Measurements from ENCODE around the gene SLMAP. TPM values are rescaled to one million over a fixed set of nuclear protein-coding genes. Genes with fewer than 3 reads are reported as not detected.

The SLMAP gene
- total and polyA plus RNA-seq, 7 donors = 28.2 to 745 (median 300) TPM

DNA sequence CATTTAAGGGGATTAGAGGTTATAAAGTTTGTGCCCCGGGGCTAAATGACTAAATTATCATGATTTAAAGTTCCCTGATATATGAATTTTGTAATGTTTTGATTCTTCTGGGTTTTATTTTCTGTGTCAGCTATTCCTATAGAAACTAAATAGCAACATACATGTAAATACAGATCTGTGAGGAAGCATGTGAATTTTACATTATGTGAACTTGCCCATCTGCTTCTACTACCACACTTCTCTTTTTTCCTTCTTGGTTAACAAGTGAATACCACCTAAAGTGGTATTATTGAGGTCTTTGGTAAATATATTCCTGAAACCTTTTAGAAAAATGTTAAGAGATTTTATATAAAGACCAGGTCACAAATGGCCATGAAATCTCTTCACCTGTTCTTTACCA, 29.3 kb downstream of the SLMAP start:
- no peaks in the 10 kb centered on the region for H3K27me3 ChIP-seq
- no peak overlapping the region for H3K27ac ChIP-seq
- no peak overlapping the region for H3K4me3 ChIP-seq
- DNase-seq = no peak
- H3K4me1 ChIP-seq = peaks cover 0 to 24% (median 21%) of the 10 kb centered on the region in 4 donors
- TF ChIP-seq POLR2A (IDR thresholded peaks at IDR 0.05) = no peak
- TF ChIP-seq, protein P1, sequence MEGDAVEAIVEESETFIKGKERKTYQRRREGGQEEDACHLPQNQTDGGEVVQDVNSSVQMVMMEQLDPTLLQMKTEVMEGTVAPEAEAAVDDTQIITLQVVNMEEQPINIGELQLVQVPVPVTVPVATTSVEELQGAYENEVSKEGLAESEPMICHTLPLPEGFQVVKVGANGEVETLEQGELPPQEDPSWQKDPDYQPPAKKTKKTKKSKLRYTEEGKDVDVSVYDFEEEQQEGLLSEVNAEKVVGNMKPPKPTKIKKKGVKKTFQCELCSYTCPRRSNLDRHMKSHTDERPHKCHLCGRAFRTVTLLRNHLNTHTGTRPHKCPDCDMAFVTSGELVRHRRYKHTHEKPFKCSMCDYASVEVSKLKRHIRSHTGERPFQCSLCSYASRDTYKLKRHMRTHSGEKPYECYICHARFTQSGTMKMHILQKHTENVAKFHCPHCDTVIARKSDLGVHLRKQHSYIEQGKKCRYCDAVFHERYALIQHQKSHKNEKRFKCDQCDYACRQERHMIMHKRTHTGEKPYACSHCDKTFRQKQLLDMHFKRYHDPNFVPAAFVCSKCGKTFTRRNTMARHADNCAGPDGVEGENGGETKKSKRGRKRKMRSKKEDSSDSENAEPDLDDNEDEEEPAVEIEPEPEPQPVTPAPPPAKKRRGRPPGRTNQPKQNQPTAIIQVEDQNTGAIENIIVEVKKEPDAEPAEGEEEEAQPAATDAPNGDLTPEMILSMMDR (IDR thresholded peaks at IDR 0.05) = no peak
- TF ChIP-seq POLR2AphosphoS5 (IDR thresholded peaks at IDR 0.05) = no peak
- no peak for TF ChIP-seq EP300 (IDR thresholded peaks at IDR 0.05)
- H3K9me3 ChIP-seq = no peaks in the 10 kb centered on the region
- 73 to 82% methylated on average over 1 of the region's 1 CpG for WGBS, 2 donors
- no peaks in the 10 kb centered on the region for H3K36me3 ChIP-seq
- intact Hi-C loops (cut with DNase I) = no loop called here

DNA sequence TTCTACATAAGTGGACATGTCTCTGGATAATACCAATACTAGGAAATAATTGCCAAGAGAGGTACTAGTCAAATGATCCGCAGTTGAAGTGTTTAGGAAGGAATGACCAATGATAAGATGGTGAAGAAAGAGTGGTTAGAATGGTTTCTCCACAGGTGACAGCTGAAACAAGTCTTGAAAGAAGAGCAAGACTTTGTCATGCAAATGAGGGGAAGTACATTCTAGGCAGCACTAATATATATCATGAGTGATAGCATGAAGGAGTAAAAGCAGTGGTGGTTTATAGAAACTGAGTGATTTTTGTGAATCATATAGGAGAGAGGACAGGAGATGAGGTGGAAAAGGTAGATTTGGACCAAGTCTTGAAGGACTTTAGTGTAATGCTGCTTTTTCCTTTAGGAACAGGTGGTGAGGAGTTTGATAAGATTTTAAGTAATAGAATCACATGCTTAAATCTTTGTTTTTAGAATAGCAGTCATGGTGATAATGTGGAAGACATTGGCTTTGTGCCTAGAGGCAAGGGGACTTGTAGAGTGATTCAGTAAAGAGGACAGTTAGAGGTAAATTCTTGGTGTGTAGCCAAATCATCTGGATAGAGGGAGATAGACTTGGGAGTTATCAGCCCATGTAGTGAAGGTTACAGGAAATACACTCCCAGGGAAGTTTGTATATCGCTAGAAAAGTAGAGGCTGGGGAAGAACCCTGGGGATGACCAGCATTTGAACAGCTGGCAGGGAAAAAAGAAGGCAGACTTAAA, 31.9 kb downstream of the SLMAP start:
- 51 to 71% methylated on average over 2 of the region's 2 CpGs for WGBS, 2 donors
- H3K27ac ChIP-seq = no peak overlapping the region
- H3K36me3 ChIP-seq = no peaks in the 10 kb centered on the region
- H3K4me1 ChIP-seq = peaks cover 0 to 17% (median 15%) of the 10 kb centered on the region in 4 donors
- intact Hi-C loops (cut with DNase I) = no loop called here
- H3K9me3 ChIP-seq = no peaks in the 10 kb centered on the region
- H3K4me3 ChIP-seq = no peak overlapping the region
- DNase-seq = no peak
- no peaks in the 10 kb centered on the region for H3K27me3 ChIP-seq
- TF ChIP-seq POLR2A (IDR thresholded peaks at IDR 0.05) (no peak), EP300 (IDR thresholded peaks at IDR 0.05) (no peak), POLR2AphosphoS5 (IDR thresholded peaks at IDR 0.05) (no peak)
- TF ChIP-seq, protein P1 (IDR thresholded peaks at IDR 0.05) = no peak

DNA sequence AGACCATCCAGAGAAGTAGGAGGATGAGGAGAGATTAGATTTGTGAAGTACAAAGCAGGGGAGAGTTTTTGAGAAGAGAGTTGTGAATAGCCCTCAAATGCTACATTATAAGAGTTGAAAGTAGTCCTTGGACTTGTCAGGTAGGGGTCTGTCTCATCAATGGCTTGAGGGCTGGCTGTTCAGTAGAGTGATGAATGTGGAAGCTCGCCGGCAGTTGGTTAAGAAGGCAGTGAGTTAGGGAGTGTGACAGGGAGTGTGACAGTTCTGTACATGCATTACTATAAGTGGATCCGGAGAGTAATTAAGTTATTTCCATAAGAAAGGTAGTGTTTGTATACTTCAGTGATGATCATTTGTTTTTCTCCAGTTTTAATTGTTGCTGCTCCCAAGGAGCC, 32.5 kb downstream of the SLMAP start:
- 86 to 97% methylated on average over 3 of the region's 3 CpGs for WGBS, 2 donors
- H3K36me3 ChIP-seq = no peaks in the 10 kb centered on the region
- TF ChIP-seq POLR2AphosphoS5 (IDR thresholded peaks at IDR 0.05) = no peak
- no peak for TF ChIP-seq EP300 (IDR thresholded peaks at IDR 0.05)
- TF ChIP-seq POLR2A (IDR thresholded peaks at IDR 0.05) = no peak
- TF ChIP-seq, protein P1 (IDR thresholded peaks at IDR 0.05) = no peak
- H3K4me3 ChIP-seq = no peak overlapping the region
- intact Hi-C loops (cut with DNase I) = no loop called here
- H3K4me1 ChIP-seq = peaks cover 0 to 15% (median 11%) of the 10 kb centered on the region in 4 donors
- no peak overlapping the region for H3K27ac ChIP-seq
- H3K27me3 ChIP-seq = no peaks in the 10 kb centered on the region
- H3K9me3 ChIP-seq = no peaks in the 10 kb centered on the region
- DNase-seq = no peak

DNA sequence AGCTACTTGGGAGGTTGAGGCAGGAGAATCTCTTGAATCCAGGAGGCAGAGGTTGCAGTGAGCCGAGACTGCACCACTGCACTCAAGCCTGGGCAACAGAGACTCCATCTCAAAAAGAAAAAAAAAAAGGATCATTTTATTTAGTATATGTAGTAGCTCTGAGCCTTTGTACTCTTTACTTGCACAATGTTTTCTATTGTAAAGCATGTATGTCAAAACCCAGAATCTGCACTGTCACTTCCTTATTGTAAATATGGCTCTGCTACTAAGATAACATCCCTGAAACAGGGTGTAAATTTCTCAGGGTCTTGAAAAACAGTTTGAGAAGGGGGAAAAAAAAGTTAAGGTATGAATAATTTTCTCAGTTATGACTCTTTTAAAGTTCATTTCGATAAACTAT, 35.1 kb downstream of the SLMAP start:
- Histone ChIP-seq H3K27ac (no peak overlapping the region), H3K4me3 (no peak overlapping the region), H3K36me3 (no peaks in the 10 kb centered on the region), H3K4me1 (peaks cover 0 to 38% (median 23%) of the 10 kb centered on the region in 4 donors), H3K27me3 (no peaks in the 10 kb centered on the region), H3K9me3 (no peaks in the 10 kb centered on the region)
- intact Hi-C loops (cut with DNase I) = no loop called here
- TF ChIP-seq, protein P1 (IDR thresholded peaks at IDR 0.05) = no peak
- TF ChIP-seq POLR2AphosphoS5 (IDR thresholded peaks at IDR 0.05) (no peak), POLR2A (IDR thresholded peaks at IDR 0.05) (no peak)
- WGBS, 2 donors = 71 to 75% methylated on average over 2 of the region's 2 CpGs
- DNase-seq = no peak

All from sigmoid colon (tissue), 7 donors.